ENCODE data around the gene MFRP.

The MFRP gene

GRCh38 chr11:119318240-119319135, 28.0 kb downstream of the MFRP start:
- DNase-seq (ENCODE audit: low read depth) = no peak

- DNase-seq (ENCODE audit: low read depth) = no peak
Observed at GRCh38 chr11:119317592-119318239, 28.8 kb downstream of the MFRP start.

GRCh38 chr11:119316729-119317591, 29.5 kb downstream of the MFRP start, which contains the start of gene MCAM:
MCAM (minus strand) TSS chr11:119317130; CDS start chr11:119317101, 29 bp downstream.
- DNase-seq (ENCODE audit: low read depth) = no peak

GRCh38 chr11:119316016-119316728, 30.3 kb downstream of the MFRP start:
- no peak for DNase-seq (ENCODE audit: low read depth)

GRCh38 chr11:119315131-119316015, 31.1 kb downstream of the MFRP start:
- DNase-seq (ENCODE audit: low read depth) = no peak

DNA sequence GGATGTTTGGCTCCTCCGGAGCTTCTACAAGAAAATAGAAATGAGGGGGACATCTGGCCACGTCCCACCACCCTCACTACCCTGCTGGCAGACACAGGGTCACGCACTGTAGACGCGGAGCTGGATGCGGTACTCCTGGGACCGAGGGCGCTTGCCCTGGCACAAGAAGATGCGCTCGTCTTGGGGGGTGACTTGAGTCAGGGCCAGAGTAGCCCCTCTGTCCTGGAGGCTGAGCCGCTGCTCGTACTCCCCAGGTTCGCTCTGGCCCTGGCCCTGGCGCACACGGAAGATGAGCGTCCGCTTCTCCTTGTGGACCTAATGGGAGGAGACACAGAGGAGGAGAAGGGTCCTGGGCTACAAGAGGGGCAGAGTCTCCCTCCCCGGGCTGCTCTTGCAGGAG, 31.8 kb downstream of the MFRP start:
- no peak for DNase-seq (ENCODE audit: low read depth)

GRCh38 chr11:119310682-119311052, 35.8 kb downstream of the MFRP start:
- DNase-seq (ENCODE audit: low read depth) = no peak

DNA sequence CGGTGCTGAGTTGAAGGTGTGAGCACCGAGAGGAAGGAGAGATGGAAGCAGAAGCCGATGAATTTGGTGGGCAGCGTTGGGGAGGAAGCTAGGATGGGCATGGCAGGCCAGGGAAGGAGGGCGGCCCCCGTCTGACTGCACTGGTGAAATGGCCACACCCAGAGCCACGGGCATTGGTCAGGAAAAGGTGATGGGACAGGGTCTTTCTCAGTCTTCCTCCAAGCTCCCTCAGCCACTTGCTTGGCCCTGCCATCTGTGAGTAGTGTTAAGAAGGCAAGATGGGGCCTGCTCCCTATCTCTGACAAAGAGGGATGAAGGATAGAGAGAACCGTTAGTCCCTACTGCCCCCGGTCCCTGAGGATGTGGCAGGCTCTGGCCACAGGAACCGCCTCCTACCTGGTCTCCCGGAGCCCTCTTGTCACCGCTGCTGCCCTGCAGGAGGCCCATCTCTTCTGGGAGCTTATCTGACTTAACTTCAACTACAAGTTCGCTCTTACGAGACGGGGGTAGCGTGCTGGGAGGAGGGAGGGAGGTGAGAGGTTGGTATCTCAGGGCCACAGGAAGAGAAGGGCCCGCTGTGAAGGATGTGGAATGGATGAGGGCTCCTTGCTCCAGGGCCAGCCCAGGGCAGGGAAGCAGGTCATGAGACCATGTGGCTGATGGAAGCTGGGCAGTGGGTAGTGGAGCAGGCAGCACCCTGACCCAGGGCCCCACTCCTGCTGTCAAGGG, 36.4 kb downstream of the MFRP start:
- no peak for DNase-seq (ENCODE audit: low read depth)

- DNase-seq (ENCODE audit: low read depth) = no peak
Observed at GRCh38 chr11:119309411-119309810, 37.1 kb downstream of the MFRP start.

GRCh38 chr11:119307974-119308373, 38.5 kb downstream of the MFRP start:
- DNase-seq (ENCODE audit: low read depth) = no peak

- DNase-seq (ENCODE audit: low read depth) = no peak
Observed at GRCh38 chr11:119307219-119307618, 39.3 kb downstream of the MFRP start.

GRCh38 chr11:119306373-119306890, 40.1 kb downstream of the MFRP start:
- no peak for DNase-seq (ENCODE audit: low read depth)

GRCh38 chr11:119305556-119306372, 40.7 kb downstream of the MFRP start:
- DNase-seq (ENCODE audit: low read depth) = no peak

DNA sequence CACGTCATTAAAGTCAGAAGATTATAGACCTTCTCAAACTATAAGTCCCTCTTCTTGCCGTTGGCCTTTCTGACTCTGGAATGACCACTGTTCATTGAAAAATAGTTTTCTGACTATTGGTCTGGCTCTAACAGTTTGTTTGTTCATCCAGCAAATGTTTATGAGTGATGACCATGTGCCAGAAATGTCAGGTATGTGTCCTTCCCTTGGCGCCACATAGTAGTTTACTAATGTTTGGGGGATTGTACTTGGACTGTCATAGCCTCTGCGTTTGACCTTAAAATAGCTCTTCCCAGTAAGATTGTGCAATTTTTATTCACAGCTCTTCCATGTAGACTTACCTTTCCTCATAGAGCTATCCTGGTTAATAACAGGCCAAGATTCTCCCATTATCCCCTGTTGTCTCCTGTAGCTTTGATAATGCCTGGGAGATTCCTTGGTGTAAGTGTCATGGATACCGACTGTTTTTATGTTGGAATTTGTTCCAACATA, 43.2 kb downstream of the MFRP start:
- DNase-seq (ENCODE audit: low read depth) = no peak

DNA sequence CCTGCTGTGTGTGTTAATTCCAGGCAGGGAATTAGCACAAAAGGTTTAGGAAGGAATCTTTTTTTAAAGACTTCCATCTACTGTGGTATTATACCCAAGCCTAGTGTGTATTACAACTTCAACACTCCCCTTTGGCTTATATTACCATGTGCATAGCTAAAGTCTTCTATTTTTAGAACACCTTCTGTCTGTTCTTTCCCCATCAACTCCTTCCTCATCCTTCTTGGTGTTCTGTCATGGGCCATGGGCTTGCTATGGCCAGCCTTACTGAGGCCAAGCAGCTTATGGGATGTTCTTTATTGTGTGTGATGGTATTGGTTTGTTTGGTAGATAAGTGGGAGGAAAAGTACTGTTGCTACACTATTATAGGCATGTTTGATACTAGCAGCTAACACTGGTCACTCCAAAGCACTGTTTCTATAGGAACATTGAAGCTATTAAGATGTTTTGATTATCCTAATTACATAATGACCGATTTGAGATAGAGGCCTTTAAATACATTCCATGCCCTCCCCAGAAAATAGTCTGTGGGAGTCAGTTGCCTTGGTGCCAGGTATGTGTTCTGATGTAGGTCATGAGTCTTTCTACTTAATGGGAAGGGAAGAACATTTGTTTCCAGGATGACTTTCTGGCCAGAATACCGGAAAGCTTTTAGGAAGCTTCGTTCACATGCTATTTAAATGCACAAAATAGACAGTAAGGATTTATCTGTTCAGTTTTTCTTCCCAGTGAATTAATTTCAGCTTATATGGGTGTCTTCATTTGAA, 46.1 kb downstream of the MFRP start:
- DNase-seq (ENCODE audit: low read depth) = no peak

DNA sequence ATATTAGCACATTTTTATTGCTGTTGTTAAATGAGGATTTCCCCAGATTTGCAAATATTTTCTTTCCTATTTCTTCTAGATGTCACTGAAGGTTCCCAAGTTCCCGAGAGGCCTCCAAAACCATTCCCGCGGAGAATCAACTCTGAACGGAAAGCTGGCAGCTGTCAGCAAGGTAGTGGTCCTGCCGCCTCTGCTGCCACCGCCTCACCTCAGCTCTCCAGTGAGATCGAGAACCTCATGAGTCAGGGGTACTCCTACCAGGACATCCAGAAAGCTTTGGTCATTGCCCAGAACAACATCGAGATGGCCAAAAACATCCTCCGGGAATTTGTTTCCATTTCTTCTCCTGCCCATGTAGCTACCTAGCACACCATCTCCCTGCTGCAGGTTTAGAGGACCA, 47.1 kb downstream of the MFRP start:
- no peak for DNase-seq (ENCODE audit: low read depth)

DNA sequence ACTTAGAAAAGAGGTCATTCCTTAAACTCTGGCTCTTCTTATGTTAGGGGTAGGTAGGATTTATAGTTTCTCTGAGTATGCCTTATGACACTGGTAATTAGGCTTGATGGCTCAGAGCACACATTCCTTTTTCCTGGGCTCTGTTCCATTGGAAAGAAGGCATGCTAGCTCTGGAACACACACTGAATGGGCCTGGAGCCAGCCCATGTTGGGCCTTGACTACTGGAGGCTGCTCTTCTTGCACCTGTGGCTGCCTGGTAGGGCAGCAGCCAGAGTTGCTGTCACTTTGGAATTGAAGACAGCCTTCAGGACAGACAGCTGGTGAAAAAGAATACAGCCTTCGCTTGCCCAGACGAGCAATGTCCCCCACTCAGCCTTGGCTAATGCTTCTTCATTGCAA, 47.8 kb downstream of the MFRP start:
- DNase-seq (ENCODE audit: low read depth) = no peak

DNA sequence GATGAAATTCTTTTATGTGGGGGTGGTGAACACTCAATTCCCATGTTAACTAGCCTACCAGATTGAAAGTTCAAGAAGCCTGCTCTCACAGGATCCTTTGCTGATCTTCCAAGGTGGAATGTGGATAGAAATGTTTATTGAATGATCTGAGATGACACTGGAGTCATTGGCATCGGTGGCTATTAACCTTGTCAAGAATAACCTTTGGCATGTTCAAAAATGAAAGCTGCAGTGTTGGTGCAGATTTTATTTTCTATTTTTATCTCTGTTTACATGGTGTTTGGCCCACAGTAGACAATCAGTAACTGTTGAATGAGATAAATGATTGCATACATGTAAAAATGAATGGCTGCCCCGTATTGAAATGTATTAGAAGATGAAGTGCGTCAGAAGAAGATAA, 48.6 kb downstream of the MFRP start:
- DNase-seq (ENCODE audit: low read depth) = no peak

All from HS-5 (cell line).